Fibroblast of upper back skin (primary cell): ENCODE measurements around the gene TMEM222.
"Not testable (repeated sequence)": the region's sequence is repeated elsewhere in the genome, so short reads cannot be mapped to it uniquely, and the experiment has no call there.

Experiments used
- DNase-seq: peaks from one replicate; pipeline ENCODE4 v3.0.0-alpha.2; 2013

Gene TMEM222

GRCh38 chr1:27380766-27381733 lies 59.1 kb downstream of the TMEM222 start:
- no peak for DNase-seq

- no peak for DNase-seq
These were observed 60.2 kb downstream of the TMEM222 start for GRCh38 chr1:27381969-27382762.

GRCh38 chr1:27383039-27383605 lies 61.2 kb downstream of the TMEM222 start, which contains the start of gene CD164L2:
Gene CD164L2 (minus strand): TSS chr1:27383333. CDS start chr1:27383239, 94 bp downstream.
- no peak for DNase-seq

- no peak for DNase-seq
These were observed 61.7 kb downstream of the TMEM222 start for GRCh38 chr1:27383661-27384060.

- DNase-seq = not testable (repeated sequence)
These were observed 62.8 kb downstream of the TMEM222 start for GRCh38 chr1:27384797-27385196.
